Measurements from ENCODE around the gene HDHD5.

DNA sequence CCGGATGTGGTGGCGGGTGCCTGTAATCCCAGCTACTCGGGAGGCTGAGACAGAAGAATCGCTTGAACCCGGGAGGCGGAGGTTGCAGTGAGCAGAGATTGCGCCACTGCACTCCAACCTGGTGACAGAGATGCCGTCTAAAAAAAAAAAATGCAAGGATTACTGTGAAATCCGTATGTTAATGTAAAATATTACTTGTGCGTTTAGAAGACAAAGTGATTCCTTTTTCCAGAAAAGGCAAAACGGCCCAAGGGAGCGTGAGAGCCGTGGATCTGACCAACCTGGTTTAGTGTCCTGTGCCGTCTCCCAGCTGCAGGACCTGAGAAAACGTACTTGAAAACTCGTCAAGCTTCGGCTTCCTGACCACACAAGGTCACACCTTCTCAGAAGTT, 905 bp downstream of the HDHD5 start:
- TF ChIP-seq, protein P1, sequence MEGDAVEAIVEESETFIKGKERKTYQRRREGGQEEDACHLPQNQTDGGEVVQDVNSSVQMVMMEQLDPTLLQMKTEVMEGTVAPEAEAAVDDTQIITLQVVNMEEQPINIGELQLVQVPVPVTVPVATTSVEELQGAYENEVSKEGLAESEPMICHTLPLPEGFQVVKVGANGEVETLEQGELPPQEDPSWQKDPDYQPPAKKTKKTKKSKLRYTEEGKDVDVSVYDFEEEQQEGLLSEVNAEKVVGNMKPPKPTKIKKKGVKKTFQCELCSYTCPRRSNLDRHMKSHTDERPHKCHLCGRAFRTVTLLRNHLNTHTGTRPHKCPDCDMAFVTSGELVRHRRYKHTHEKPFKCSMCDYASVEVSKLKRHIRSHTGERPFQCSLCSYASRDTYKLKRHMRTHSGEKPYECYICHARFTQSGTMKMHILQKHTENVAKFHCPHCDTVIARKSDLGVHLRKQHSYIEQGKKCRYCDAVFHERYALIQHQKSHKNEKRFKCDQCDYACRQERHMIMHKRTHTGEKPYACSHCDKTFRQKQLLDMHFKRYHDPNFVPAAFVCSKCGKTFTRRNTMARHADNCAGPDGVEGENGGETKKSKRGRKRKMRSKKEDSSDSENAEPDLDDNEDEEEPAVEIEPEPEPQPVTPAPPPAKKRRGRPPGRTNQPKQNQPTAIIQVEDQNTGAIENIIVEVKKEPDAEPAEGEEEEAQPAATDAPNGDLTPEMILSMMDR (IDR thresholded peaks at IDR 0.05): no peak
- TF ChIP-seq POLR2A (IDR thresholded peaks at IDR 0.05) (no peak), EP300 (IDR thresholded peaks at IDR 0.05) (no peak), POLR2AphosphoS5 (IDR thresholded peaks at IDR 0.05) (no peak)

Data from suprapubic skin (tissue), 4 donors.